ENCODE measurements around the gene FDX1.

The FDX1 gene

DNA sequence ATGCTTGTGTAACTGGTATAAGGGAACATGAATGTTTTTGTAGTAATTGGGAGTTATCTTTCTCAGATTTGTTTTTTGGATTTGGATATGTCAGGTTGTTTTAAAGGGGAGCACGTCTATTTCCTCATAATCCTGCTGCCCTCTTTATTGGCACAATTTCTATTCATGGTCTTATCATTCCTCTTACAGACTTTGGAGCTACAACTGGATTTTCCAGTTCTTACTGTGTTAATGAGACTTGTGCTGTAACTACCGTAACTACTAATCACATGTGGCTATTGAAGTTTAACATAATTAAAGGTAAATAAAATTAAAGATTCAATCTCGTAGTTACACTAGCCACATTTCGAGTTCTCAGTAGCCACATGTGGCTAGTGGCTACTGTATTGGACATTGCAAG is 1.9 kb downstream of the FDX1 start:
- no peak for DNase-seq

DNA sequence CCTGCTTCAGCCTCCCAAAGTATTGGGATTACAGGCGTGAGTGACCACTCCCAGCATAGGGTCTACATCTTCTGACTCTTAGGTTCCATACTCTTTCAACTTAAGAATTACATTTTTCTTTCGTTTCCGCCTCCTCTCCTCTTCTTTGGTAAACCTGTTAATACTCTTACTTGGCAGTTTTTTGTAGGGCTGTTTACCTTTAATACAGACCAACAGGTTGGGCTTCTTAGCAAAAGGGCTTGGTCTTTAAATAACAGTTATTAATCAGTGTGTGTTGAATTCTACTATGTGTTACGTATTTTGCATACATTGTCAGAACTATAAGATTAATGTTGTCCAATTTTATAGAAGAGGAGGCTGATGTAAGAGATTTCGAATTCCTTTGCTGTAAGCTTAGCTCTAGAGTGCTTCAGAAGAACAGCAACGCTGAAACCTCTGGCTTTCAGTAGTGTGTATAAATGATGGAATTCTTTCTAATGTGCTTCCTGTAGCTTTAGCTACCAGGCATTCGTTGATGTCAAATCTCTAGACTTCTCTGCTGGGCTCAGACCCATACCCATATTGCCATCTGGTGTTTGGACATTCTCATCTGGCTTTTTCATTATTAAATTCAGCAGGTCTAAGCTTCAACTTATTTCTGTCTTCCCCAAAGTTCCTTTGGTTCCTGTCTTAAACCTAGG is 3.1 kb downstream of the FDX1 start:
- peak in 1 of 3 donors; percentile 34 for DNase-seq

DNA sequence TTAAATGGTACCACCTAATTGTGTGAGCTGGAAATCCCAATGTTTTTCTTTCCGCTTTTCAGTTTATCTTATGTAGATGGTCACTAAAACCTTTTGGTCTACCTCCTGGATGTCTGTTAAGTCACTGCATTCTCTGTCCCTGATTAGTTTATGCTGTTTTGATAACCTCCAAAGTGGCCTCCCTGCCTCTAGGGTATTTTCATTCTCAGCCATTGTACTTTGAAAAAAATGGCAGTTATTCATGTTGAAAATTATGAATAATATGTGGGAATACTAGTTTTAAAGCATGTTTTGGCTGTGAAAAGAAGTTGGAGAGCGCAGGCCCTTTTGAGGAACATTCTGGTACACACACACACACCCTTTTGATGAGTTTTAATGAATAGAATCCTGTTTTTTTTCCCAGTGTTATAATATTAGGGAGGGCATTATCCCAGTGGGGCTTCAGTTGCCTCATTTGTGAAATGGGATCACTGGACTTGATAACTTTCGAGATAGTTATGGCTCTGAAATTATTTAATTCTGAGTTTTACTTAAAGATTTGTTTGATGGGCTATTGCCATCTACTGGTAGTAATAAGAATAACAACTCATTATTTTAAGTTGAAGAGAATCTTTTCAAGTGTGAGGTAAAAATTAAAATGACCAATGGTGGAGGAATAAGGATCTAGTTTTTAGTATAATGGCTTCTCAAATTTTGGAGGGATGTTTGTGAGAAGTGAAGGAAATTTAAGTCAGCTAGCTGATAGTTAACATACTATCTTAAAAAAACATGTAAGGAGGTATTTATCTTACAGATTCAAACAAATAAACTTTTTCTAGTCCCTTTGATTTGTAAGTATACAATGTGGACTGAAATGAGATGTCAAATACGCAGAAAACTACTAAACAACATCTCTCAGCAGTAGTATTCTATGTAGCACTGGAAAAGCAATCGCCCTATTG is 3.9 kb downstream of the FDX1 start:
- DNase-seq = peak; percentile 25 to 78 (median 75)

DNA sequence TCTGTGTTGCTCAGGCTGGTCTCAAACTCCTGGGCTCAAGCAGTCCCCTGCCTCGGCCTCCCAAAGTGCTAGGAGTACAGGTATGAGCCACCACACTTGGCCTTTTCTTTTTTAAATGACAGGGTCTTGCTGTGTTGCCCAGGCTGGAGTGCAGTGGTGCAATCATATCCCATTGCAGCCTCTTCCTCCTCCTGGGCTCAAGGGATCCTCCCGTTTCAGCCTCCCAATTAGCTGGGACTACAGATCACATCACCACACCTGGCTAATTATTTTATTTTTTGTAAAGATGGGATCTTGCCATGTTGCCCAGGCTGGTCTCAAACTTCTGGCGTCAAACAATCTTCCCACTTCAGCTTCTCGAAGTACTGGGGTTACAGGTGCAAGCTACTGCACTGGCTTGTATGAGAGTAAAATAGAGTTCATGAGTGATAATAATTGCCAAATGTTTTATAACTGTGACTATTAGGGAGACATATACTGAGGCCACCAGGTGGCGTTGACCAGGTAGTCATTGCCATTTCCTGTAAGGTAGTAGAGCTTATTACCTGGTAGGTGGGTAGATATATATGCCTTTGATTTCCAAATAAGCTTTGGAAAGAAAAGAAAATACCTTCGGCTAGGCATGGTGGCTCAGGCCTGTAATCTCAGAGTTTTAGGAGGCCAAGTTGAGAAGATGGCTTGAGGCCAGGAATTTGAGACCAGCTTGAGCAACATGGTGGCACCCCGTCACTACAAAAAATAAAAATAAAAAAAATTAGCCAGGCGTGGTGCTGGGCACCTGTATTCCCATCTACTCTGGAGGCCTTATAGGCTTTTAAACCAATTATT is 5.4 kb downstream of the FDX1 start:
- DNase-seq = no peak

DNA sequence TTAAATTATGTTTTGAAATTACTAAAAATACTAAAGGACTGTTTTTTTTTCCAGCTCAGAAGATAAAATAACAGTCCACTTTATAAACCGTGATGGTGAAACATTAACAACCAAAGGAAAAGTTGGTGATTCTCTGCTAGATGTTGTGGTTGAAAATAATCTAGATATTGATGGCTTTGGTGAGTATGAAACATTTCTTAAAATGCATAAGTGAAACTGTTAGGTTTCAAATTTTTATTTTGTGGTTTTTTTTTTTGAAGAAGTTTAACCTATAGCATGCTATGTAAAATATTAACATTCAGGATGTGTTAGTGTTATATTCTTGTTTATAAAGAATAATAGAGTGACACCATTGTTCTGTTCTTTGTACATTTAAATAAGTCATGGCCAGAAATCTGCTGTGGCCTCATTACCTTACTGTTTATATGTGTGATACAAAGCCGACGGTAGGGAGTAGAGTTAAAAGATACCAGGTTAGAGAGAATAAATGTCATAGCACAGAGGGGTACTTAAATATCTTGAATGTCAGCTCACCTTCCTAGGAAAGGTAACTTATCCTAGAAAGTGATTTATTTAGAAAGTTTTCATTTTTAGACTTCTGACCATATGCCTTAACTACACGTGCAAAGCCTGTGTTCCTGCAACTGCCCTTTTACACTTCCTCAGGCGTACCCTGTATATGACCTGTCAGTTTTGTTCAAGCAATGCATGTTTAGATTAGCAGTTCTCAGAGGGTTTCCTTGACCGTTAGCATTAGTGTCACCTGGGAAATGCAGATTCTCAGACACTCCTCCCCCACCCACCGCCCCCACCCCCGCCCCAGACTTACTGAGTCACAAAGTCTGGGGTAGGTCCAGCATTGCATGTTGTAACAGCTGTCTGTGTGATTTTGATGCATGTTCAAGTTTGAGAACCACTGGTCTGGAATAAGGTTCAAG is 6.3 kb downstream of the FDX1 start:
- DNase-seq = no peak

DNA sequence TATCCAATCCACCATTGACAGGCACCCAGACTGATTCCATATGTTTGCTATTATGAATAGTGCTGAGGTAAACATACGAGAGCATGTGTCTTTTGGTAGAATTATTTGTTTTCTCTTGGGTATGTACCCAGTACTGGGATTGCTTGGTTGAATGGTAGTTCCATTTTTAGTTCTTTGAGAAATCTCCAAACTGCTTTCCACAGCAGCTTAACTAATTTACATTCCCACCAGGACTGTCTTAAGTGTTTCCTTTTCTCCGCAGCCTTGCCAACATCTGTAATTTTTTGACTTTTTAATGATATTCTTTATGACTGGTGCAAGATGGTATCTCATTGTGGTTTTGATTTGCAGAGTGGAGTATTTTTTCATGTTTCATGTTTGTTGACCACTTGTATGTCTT is 8.3 kb downstream of the FDX1 start:
- no peak for DNase-seq

DNA sequence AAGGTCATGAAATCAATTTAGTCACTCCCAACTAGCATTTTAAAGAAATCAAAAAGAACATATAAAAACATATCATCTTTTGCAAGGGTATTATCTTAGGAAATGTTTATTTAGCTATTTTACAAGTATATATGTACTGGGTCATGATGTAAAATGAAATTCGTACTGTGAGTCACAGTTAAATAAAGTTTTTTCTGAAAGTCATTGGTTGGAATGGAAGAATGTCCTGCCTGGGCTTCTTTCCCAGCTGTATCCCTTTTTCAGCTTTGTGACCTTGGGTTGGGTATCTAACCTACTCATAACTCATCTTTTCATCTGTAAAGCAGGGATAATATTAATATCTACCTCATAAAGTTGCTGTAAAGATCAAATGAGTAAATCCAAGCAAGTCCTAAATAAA is 15.7 kb downstream of the FDX1 start:
- no peak for DNase-seq

DNA sequence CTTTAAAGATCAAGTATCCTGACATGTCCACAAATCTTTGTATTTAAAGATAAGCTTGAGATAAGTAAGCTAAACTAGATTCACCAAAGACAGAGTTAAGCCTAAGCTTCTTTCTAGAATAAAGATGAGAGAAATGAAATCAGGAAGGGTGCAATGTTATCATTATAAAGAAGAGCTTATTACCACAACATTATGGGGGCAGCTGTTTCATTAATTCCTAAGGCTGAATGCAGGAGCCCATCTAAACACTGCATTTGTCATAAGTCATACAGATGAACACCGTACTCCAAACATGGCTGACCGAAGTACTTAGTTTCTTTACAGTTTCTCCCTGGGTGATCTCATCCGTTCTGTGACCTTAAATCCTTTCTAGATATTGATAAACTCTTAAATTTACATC is 16.3 kb downstream of the FDX1 start:
- no peak for DNase-seq

DNA sequence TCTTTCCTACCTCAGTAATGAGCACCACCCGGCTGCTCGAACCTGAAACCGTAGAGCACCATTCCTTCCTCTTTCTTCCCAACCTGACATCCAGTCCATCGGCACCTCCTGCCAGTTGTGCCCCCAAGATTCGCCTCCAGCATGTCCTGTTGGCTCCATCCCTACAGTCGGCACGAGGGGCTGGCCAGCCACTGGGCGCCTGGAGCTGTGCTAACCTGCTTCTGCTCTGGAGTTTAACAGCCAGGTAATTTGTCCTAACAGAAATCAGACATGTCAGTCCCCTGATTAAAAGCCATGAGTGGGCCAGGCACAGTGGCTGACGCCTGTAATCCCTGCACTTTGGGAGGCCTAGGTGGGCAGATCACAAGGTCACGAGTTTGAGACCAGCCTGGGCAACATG is 16.8 kb downstream of the FDX1 start:
- DNase-seq = no peak

DNA sequence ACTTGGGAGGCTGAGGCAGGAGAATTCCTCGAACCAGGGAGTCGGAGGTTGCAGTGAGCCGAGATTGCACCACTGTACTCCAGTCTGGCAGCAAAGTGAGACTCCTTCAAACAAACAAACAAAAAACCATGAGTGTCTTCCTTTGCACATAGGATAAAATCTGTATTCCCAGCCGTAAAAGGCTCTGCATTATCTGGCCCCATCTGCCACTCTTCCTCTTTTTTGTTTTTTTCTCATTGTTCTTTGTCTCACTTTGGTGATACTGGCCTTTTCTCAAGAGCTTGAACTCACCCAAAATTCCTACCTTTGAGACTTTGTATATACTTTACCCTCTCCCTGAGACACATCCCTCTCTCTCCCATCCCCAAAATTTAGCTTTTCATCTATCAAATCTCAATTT is 17.6 kb downstream of the FDX1 start:
- DNase-seq = no peak

DNA sequence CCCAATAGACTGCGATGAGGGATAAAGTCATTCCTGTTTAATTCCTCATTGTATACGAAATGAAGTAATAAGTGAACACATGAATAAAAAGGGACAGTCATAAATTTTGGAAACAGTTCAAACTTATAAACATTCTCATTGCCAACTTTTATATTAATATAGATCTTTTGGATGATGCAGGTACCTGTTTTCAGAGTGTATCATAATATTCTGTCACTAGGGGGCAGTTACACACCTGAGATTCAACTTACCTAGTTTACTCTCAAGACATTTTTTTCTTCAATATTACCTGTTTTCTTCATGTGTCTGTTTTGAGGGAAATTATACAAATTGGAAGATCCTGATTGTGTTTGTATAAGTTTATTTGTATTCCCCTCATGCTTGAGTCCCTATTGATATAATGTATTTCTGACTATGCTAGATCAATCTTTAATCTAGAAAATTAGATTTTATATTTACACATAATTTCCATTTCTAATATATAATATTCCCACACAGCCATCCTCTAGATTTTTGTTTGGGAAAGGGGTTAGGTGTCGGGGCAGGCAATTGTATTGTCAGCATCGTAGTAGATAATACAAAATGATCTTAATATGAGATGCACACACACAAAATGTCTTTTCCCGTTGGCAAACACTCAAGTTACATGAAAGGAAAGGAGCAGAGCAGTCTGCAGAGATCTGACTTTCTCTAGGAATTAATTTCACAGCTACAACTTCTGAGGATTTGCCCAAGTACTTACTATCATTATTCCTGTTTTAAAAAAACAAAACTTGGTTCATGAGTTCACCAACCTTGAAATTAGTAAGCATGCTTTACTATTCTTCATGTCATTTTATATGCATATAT is 18.4 kb downstream of the FDX1 start:
- no peak for DNase-seq

DNA sequence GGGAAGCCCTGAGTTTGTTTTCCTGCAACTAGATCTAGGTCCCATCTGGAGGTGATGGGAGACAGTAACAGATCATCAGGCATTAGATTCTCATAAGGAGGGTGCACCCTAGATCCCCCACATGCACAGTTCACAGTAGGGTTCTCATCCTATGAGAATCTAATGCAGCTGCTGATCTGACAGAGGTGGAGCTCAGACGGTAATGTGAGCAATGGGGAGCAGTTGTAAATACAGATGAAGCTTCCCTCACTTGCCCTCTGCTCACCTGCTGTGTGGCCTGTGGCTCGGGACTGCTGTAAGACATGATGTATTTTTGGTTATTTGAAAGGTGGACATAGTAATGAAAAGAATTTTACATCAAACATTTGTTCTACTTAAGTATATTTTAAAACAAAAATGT is 20.5 kb downstream of the FDX1 start:
- no peak for DNase-seq

DNA sequence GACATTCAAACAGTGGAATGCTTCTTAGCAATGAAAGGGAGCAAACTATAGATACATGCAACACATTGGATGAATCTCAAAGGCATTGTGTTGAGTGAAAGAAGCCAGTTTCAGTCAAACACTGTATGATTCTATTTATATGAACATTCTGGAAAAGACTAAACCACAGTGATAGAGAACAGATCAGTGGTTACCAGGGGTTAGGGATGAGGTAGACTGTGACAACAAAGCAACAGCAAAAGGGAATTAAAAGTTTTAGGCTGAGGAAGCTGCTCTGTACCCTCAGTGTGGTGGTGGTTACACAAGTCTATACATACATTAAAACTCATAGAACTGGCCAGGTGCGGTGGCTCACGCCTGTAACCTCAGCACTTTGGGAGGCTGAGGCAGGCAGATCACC is 23.0 kb downstream of the FDX1 start:
- no peak for DNase-seq

DNA sequence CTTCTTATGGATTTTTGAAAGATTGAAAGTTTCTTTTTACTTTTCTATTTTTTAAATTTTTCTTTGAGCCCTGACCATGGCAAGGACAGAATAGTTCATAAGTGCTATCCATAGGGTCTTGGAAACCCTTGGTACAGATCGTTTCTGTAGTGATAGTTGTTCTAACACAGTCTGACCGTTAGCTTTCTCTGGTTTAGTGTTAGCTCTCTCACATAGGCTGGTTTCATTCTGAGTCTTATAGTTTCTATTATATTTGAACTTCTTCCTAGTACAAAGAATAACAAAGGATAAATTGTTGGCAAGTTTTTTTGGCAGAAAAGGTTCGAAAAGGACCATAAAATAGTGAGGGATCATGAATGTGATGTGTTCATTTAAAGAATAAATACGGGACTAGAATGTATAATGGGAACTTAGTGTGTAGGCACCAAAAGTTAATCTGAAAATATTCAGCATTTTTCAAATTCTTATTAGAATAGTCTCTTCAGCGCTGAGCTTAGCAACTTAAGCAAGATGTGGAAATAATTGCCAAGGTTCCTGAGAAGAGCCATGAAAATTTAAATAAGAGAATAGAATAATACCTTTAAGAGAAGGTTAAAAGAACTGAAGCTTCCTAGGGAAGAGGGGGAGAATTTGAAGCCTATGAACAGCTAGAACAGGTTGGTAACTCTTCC is 24.1 kb downstream of the FDX1 start:
- no peak for DNase-seq

DNA sequence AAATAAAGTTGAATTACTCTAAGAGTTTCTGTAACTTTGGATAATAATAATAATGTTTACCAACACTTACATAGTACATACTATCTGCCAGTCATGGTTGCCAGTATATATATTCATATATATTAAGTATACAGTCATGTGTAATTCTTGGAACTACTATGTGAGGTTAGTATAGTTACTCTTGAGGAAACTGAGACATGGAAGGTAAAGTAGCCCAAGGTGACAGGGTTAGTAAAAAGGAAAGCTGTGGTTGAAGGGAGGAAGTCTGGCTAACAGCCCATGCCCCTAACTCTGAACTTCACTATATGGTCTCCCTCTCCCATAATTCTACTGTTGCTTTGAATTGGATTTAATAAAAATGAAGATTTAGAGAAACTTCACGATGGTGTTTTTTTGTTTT is 24.9 kb downstream of the FDX1 start:
- DNase-seq = no peak

DNA sequence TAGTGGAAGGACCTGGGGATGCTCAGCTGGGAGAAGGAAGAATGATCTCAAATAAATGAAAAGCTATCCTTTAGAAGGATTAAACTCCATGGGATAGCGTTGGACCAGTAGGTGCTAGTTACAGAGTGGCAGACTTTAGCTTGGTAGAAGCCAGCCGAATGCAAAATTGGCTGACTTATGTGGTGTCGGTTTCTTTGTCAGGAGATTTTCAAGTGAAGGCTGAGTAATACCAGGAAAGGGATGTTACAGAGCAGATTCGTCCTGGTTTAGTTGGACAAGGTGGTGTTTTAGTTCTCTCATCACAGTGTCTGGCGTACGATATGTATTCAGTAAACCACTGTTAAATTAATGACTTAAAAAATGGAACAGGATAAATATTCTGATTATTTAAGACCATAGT is 26.0 kb downstream of the FDX1 start:
- DNase-seq = no peak

DNA sequence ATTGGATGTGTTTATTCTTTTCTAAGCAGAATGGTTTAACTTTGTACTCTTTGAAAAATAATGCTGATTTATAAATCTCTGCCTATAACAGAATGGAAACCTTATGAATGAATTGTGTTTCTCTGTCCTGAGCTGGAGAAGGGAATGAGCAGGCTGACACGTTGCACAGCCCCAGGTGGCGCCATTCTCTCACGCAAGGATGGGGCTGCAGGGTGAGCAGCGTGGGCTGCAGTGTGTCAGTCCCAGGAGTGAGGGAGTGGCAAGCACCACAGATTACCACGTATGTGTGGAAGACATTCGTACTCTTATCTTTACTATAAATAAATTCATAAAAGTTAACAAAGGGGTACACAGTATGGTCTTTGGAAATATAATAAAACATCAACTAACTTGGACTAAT is 33.4 kb downstream of the FDX1 start:
- DNase-seq = peak; percentile 62 to 74 (median 66)

DNA sequence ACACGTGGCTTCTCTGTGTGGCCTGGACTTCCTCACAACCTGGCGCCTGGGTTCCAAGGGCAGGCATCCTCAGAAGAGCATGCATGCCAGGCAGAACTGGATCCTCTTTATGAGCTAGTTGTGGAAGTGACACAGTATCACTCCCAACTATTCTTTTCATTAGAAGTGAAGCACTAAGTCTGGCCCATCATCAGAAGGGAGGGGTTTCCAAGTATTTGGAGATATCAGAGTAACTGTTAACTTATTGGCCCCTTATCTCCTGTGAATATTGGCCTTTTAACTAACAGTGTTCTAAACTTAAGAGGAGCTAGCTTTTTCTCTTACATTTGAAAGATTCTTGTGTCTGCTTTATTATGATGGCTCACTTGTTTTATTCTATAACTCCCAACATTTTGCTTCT is 35.5 kb downstream of the FDX1 start:
- DNase-seq = no peak

DNA sequence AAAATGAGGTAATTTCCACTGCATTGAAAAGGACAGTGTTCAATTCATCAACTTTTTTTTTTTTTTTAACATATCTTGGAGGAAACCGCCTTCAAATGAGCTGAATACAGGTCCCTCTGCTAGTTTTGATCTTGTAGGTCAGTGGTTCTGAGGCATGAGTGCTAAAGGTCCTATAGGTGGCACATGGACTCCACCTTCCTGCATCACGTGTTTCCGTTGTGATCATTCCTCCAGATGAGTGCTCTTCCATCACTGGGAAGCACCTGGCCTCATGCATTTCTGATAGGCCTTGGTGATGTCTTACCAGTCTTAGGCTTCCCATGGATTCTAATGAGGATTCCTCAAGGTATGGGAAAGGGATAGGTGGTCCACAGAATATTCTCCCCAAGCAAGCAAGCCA is 37.8 kb downstream of the FDX1 start:
- DNase-seq = no peak

DNA sequence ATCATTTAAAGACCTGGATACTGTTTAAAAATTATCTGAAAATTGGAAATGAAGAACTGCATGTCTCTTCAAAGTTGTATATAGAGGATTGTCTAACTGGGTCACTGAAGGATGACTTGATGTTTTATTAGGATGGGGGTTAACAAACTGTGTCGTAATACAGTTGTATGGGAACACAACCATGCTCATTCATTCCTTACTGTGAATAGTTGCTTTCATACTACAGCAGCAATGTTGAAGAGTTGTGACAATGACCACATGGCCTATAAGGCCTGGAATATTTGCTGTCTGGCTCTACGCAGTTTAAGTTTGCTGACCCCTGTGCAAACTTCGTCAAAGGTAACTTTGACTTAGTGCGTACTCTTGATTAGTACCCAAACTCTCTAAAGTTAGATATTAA is 38.4 kb downstream of the FDX1 start:
- DNase-seq = no peak

DNA sequence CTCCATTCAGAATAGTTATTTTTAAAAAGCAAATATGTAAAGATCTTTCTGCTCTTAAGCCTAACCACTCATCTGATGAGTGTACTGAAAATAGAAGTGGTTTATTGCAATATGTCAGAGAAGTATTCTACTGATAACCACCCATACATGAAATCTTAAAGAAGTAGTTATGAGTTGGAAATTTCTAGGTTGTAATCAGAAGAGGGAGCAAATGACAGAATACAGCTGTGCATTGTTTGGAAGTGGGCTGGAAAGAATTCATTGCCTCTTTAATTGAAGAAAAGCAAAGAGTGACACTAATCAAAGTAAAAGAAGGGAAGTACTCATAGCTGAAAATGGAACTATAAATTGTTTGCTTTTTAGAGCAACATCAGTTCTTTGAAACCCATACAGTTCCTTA is 39.4 kb downstream of the FDX1 start:
- no peak for DNase-seq
